Activated T-cell treated with anti-CD3 and anti-CD28 coated beads, Interleukin-2, amount 50 U/mL, for 72 hours (primary cell): ENCODE measurements around the gene TSPAN18. TPM values are rescaled to one million over a fixed set of nuclear protein-coding genes. Genes with fewer than 3 reads are reported as not detected.

ENCODE experiments used
- ATAC-seq, 2 donors: fragments of 150-1000 bp; cut with Tn5 transposase; replicated peaks in 1 of 2; 2 replicates each; pipeline ENCODE4 v1.10.0; 2021; ENCODE audit warnings: moderate library complexity in 2 of 2, mild to moderate bottlenecking in 1 of 2
- DNase-seq, 2 donors: peaks; one replicate each; pipeline ENCODE4 v3.0.0; 2021 to 2022; ENCODE audit warnings: mixed read lengths in 1 of 2
- H3K27ac Mint-ChIP-seq: one replicate; pipeline ENCODE4 v1.8.0; 2022; ENCODE audit warnings: mild to moderate bottlenecking, moderate library complexity, mixed read lengths
- H3K27me3 Mint-ChIP-seq: one replicate; pipeline ENCODE4 v1.8.0; 2022; ENCODE audit warnings: low read depth, mixed read lengths
- H3K36me3 Mint-ChIP-seq, 2 donors: one replicate each; pipeline ENCODE4 v1.8.0; 2022; ENCODE audit warnings: mixed read lengths in 2 of 2, mild to moderate bottlenecking in 1 of 2; ENCODE audit not compliant: insufficient read depth in 2 of 2
- H3K4me1 Mint-ChIP-seq: one replicate; pipeline ENCODE4 v1.8.0; 2022; ENCODE audit warnings: low read depth, mixed read lengths
- H3K4me3 Mint-ChIP-seq, 2 donors: one replicate each; pipeline ENCODE4 v1.8.0; 2022; ENCODE audit warnings: mild to moderate bottlenecking in 2 of 2, mixed read lengths in 2 of 2, moderate library complexity in 2 of 2
- H3K9me3 Mint-ChIP-seq, 2 donors: one replicate each; pipeline ENCODE4 v1.8.0; 2022; ENCODE audit warnings: mixed read lengths in 2 of 2
- total RNA-seq, 2 donors: library from RNA; stranded (reverse); gene quantifications; one replicate each; pipeline ENCODE4 v1.2.3, GENCODE V29; 2022

TSPAN18 gene
- total RNA-seq, 2 donors from 2014 or later, result 1.3 to 1.8 TPM

- H3K4me3 Mint-ChIP-seq, result no peak overlapping the region
- H3K4me1 Mint-ChIP-seq, result peaks cover 18% of the 10 kb centered on the region
- H3K27me3 Mint-ChIP-seq, result no peaks in the 10 kb centered on the region
- H3K27ac Mint-ChIP-seq, result no peak overlapping the region
- H3K9me3 Mint-ChIP-seq, result no peaks in the 10 kb centered on the region
- ATAC-seq (no peak), DNase-seq (no peak)
- no peaks in the 10 kb centered on the region for H3K36me3 Mint-ChIP-seq
Observed at GRCh38 chr11:44952500-44953260, 225.9 kb downstream of the TSPAN18 start.

- ATAC-seq (no peak), DNase-seq (no peak)
- peaks cover 11% of the 10 kb centered on the region for H3K4me1 Mint-ChIP-seq
- H3K27me3 Mint-ChIP-seq, result no peaks in the 10 kb centered on the region
- H3K27ac Mint-ChIP-seq, result no peak overlapping the region
- H3K36me3 Mint-ChIP-seq, result no peaks in the 10 kb centered on the region
- no peak overlapping the region for H3K4me3 Mint-ChIP-seq
- no peaks in the 10 kb centered on the region for H3K9me3 Mint-ChIP-seq
Observed at GRCh38 chr11:44954051-44954906, 227.5 kb downstream of the TSPAN18 start.

GRCh38 chr11:44955015-44955738 is 228.4 kb downstream of the TSPAN18 start:
- Mint-ChIP-seq H3K4me3 (no peak overlapping the region), H3K4me1 (peaks cover 11% of the 10 kb centered on the region), H3K27ac (no peak overlapping the region), H3K27me3 (no peaks in the 10 kb centered on the region), H3K9me3 (no peaks in the 10 kb centered on the region), H3K36me3 (no peaks in the 10 kb centered on the region)
- ATAC-seq (no peak), DNase-seq (peak in 1 of 2 donors; percentile 9)

GRCh38 chr11:44957040-44957515 is 230.3 kb downstream of the TSPAN18 start:
- ATAC-seq, result no peak
- Mint-ChIP-seq H3K36me3 (no peaks in the 10 kb centered on the region), H3K4me3 (no peak overlapping the region)

GRCh38 chr11:44957776-44958564 is 231.2 kb downstream of the TSPAN18 start:
- Mint-ChIP-seq H3K4me3 (no peak overlapping the region), H3K27me3 (no peaks in the 10 kb centered on the region), H3K4me1 (peaks cover 11% of the 10 kb centered on the region), H3K36me3 (no peaks in the 10 kb centered on the region), H3K27ac (no peak overlapping the region), H3K9me3 (no peaks in the 10 kb centered on the region)
- DNase-seq (no peak), ATAC-seq (no peak)

More at GRCh38 chr11:44957040-44957515, 230.3 kb downstream of the TSPAN18 start:
- DNase-seq, result no peak
- H3K27ac Mint-ChIP-seq, result no peak overlapping the region
- H3K4me1 Mint-ChIP-seq, result peaks cover 11% of the 10 kb centered on the region
- H3K27me3 Mint-ChIP-seq, result no peaks in the 10 kb centered on the region
- no peaks in the 10 kb centered on the region for H3K9me3 Mint-ChIP-seq

- H3K4me3 Mint-ChIP-seq, result no peak overlapping the region
- no peaks in the 10 kb centered on the region for H3K27me3 Mint-ChIP-seq
- H3K27ac Mint-ChIP-seq, result no peak overlapping the region
- peaks cover 11% of the 10 kb centered on the region for H3K4me1 Mint-ChIP-seq
- DNase-seq (no peak), ATAC-seq (no peak)
- no peaks in the 10 kb centered on the region for H3K36me3 Mint-ChIP-seq
- no peaks in the 10 kb centered on the region for H3K9me3 Mint-ChIP-seq
Observed at GRCh38 chr11:44959064-44959463, 232.3 kb downstream of the TSPAN18 start.

- H3K27me3 Mint-ChIP-seq, result no peaks in the 10 kb centered on the region
- DNase-seq, result no peak
- H3K4me1 Mint-ChIP-seq, result peaks cover 3% of the 10 kb centered on the region
- no peak overlapping the region for H3K4me3 Mint-ChIP-seq
- no peaks in the 10 kb centered on the region for H3K36me3 Mint-ChIP-seq
- no peak for ATAC-seq
- no peak overlapping the region for H3K27ac Mint-ChIP-seq
- H3K9me3 Mint-ChIP-seq, result no peaks in the 10 kb centered on the region
Observed at GRCh38 chr11:44960200-44960845, 233.6 kb downstream of the TSPAN18 start.

GRCh38 chr11:44962464-44962863 is 235.7 kb downstream of the TSPAN18 start:
- ATAC-seq (no peak), DNase-seq (no peak)
- Mint-ChIP-seq H3K4me1 (no peaks in the 10 kb centered on the region), H3K36me3 (no peaks in the 10 kb centered on the region), H3K27me3 (no peaks in the 10 kb centered on the region), H3K4me3 (no peak overlapping the region), H3K27ac (no peak overlapping the region), H3K9me3 (no peaks in the 10 kb centered on the region)

GRCh38 chr11:44963136-44963535 is 236.4 kb downstream of the TSPAN18 start:
- no peak overlapping the region for H3K4me3 Mint-ChIP-seq
- H3K36me3 Mint-ChIP-seq, result no peaks in the 10 kb centered on the region

GRCh38 chr11:44963948-44964347 is 237.2 kb downstream of the TSPAN18 start:
- Mint-ChIP-seq H3K4me1 (no peaks in the 10 kb centered on the region), H3K27me3 (no peaks in the 10 kb centered on the region)
- no peak for ATAC-seq

More at GRCh38 chr11:44963136-44963535, 236.4 kb downstream of the TSPAN18 start:
- Mint-ChIP-seq H3K9me3 (no peaks in the 10 kb centered on the region), H3K27me3 (no peaks in the 10 kb centered on the region), H3K27ac (no peak overlapping the region), H3K4me1 (no peaks in the 10 kb centered on the region)
- ATAC-seq (no peak), DNase-seq (no peak)

GRCh38 chr11:44964526-44965209 is 237.9 kb downstream of the TSPAN18 start:
- Mint-ChIP-seq H3K27ac (no peak overlapping the region), H3K27me3 (no peaks in the 10 kb centered on the region), H3K9me3 (no peaks in the 10 kb centered on the region), H3K4me1 (no peaks in the 10 kb centered on the region), H3K36me3 (no peaks in the 10 kb centered on the region), H3K4me3 (no peak overlapping the region)
- ATAC-seq (no peak), DNase-seq (no peak)

More at GRCh38 chr11:44963948-44964347, 237.2 kb downstream of the TSPAN18 start:
- Mint-ChIP-seq H3K4me3 (no peak overlapping the region), H3K9me3 (no peaks in the 10 kb centered on the region), H3K36me3 (no peaks in the 10 kb centered on the region), H3K27ac (no peak overlapping the region)
- no peak for DNase-seq
